ENCODE results near the gene OGFOD1.

OGFOD1 gene

GRCh38 chr16:56477096-56477878 lies 25.9 kb downstream of the OGFOD1 start:
- ChIA-PET POLR2A (no interaction called here), CTCF (interaction anchor here (0.9 to 3.1 kb wide), 2 partner anchors 123 to 225 kb away, joined by 3 to 10 read pairs; no protein-coding TSS in a partner anchor)
- H3K4me3 ChIP-seq (ENCODE audit: low read depth, low read length) = no peak overlapping the region
- TF ChIP-seq, protein P1, sequence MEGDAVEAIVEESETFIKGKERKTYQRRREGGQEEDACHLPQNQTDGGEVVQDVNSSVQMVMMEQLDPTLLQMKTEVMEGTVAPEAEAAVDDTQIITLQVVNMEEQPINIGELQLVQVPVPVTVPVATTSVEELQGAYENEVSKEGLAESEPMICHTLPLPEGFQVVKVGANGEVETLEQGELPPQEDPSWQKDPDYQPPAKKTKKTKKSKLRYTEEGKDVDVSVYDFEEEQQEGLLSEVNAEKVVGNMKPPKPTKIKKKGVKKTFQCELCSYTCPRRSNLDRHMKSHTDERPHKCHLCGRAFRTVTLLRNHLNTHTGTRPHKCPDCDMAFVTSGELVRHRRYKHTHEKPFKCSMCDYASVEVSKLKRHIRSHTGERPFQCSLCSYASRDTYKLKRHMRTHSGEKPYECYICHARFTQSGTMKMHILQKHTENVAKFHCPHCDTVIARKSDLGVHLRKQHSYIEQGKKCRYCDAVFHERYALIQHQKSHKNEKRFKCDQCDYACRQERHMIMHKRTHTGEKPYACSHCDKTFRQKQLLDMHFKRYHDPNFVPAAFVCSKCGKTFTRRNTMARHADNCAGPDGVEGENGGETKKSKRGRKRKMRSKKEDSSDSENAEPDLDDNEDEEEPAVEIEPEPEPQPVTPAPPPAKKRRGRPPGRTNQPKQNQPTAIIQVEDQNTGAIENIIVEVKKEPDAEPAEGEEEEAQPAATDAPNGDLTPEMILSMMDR (IDR thresholded peaks at IDR 0.05; ENCODE audit: insufficient read depth, low read length, missing control alignments) = no peak
- peak; percentile 70 for DNase-seq (ENCODE audit: low read depth, low spot score)

DNA sequence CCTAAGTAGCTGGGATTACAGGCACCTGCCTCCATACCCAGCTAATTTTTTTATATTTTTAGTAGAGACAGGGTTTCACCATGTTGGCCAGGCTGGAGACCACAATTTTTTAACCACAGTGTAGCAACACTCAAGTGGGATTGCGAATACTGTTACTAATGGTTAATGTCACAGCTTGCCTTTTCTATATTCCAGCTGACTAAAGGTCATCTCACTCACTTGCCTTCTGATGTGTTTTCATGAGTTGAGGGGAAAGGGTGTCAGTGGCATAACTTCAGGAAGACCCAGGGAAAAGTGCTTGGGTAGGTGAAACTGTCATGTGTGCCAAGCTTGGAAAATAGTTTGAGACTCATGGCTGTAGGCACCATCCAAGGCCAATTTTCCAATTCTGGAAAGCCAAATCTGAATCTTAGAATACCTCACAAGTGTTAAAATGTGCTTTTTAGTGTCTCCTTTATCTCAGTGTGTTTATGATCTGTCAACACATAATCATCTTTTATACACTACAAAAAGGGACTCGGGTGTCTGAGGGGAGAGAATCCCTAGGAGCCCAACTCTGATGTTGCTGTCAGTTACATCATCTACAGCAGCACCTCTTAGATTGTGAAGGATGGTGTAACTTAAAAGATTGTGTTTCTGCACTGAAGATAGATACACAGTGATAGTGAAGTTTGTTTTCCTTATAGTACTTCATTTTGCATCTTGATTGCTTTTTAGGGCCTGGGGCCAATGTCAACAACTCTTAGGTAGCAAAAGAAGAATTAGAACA lies 27.1 kb downstream of the OGFOD1 start:
- CTCF ChIA-PET = interaction anchor here (0.9 to 3.1 kb wide), 5 partner anchors 122 to 224 kb away, joined by 3 to 10 read pairs (median 5); no protein-coding TSS in a partner anchor
- POLR2A ChIA-PET = no interaction called here
- TF ChIP-seq, protein P1 (IDR thresholded peaks at IDR 0.05; ENCODE audit: insufficient read depth, low read length, missing control alignments) = no peak
- H3K4me3 ChIP-seq (ENCODE audit: low read depth, low read length) = no peak overlapping the region
- DNase-seq (ENCODE audit: low read depth, low spot score) = no peak

DNA sequence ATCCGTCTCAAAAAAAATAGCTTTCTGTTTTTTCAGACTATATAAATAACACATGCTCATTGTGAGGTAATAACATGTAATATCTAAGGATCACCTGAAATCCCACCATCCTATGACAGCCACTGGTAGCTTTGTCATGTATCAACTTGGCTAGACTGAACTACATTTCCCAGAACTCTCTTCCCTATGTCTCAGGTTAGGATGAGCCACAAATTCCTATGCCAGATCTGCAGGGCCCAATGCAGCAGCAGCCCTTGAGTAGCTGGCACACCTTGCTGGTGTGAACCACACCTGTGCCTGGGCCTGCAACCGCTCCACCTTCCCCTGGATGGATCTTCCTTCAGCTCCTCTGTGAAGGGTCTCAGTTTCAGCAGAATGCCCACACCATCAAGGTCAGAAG lies 28.1 kb downstream of the OGFOD1 start:
- no peak overlapping the region for H3K4me3 ChIP-seq (ENCODE audit: low read depth, low read length)
- ChIA-PET POLR2A (no interaction called here), CTCF (interaction anchor here (0.7 to 3.1 kb wide), 6 partner anchors 12 to 223 kb away, joined by 3 to 10 read pairs (median 4); no protein-coding TSS in a partner anchor)
- TF ChIP-seq, protein P1 (IDR thresholded peaks at IDR 0.05; ENCODE audit: insufficient read depth, low read length, missing control alignments) = no peak
- DNase-seq (ENCODE audit: low read depth, low spot score) = no peak

DNA sequence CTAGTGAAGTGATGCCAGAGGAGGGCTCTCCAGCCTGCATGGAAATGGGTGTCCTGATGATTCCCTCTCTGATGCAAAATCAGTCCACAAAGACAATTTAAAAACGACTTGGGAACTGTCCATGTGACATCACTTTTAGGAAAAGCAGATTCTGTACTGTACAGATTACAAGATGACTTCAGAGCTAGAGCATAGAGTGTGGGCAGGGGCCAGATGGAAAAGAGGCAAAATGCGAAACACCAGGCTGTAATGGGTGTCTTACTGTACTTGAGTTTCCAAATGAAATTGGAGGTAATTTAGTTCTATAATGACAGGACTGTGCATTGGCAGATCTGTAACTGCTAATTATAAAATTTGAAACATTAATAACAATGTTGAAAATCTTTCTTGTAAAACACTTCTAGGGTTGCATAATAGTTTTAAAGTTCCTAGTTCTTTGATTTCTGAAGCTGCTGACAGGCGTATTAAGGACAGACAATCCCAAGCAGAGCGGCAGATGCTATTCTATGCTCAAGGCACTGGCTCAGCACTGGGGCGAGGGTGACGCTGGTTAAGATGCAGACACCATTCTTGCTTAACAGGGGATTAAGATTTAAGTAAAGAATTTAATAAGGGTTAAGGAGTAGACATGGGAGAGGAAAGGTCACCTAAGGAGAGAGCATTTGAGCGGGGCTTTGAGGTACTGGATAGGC lies 29.6 kb downstream of the OGFOD1 start:
- CTCF ChIA-PET = interaction anchor here (1.2 to 1.5 kb wide), 4 partner anchors 16 to 221 kb away, joined by 3 to 5 read pairs (median 4); no protein-coding TSS in a partner anchor
- POLR2A ChIA-PET = interaction anchor here (1.5 kb wide), 1 partner anchor 30 kb away, joined by 4 read pairs; the partner anchor contains the start of genes NUDT21 and OGFOD1
- DNase-seq (ENCODE audit: low read depth, low spot score) = no peak
- no peak overlapping the region for H3K4me3 ChIP-seq (ENCODE audit: low read depth, low read length)
- TF ChIP-seq, protein P1 (IDR thresholded peaks at IDR 0.05; ENCODE audit: insufficient read depth, low read length, missing control alignments) = no peak

DNA sequence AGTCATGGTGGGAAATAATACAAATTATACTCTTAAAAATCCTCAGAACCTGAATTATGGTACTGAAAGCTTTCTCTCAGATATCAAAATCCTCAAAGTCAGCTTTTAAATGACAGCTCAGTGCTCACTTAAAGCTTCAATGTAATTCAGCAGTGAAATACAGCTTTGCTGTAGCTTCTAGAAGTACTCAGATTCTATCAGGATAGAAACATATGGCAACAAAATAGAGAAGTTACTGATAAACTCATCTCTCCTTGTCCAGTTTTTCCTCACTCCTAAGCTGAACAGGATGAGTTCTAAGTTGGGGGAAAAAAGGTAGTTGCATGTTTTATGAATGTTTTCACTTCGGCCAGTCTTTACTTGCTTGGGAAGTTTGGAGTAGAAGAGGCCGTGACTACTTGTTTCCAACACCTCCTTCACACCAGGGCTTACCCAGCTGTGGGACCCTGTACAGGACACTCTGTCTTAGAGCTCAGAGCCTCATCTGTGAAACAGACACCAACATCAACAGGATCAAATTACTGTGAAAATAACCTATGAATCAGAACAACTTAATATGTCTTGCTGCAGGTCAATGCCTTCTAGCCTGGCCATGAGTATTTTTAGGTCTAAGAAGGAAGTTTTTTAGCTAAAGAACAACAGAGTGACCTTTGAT lies 30.2 kb downstream of the OGFOD1 start:
- ChIA-PET CTCF (interaction anchor here (1.2 to 1.5 kb wide), 4 partner anchors 15 to 221 kb away, joined by 3 to 5 read pairs (median 4); no protein-coding TSS in a partner anchor), POLR2A (interaction anchor here (1.5 kb wide), 1 partner anchor 30 kb away, joined by 4 read pairs; the partner anchor contains the start of genes NUDT21 and OGFOD1)

More for the DNA sequence above, 30.2 kb downstream of the OGFOD1 start:
- H3K4me3 ChIP-seq (ENCODE audit: low read depth, low read length) = no peak overlapping the region
- no peak for DNase-seq (ENCODE audit: low read depth, low spot score)
- TF ChIP-seq, protein P1 (IDR thresholded peaks at IDR 0.05; ENCODE audit: insufficient read depth, low read length, missing control alignments) = no peak
